GM19043 (cell line): ENCODE data around the gene CNKSR3.

Source experiments
- ATAC-seq: cut with Tn5 transposase; IDR thresholded peaks from one replicate; pipeline ENCODE4 v1.9.1; 2021; ENCODE audit warnings: low read depth; ENCODE audit not compliant: unreplicated experiment

CNKSR3 gene

DNA sequence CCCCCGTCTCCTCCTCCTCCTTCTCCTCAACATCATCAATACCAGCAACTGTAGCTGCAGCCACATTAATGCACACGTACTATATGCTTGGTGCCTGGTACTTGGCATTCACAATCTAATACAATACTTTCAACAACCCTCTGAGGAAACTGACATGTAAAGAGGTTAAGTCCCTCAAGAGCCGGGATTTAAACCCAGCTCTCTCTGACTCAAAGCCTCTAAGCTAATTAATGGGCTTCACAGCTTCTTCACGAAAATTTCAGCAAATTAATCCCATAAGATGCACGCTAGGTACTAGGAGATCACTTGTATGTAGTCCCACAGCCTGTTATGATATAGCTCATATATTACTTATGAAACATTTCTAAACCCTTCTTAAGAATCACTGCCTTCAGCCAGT, 80.8 kb downstream of the CNKSR3 start:
- ATAC-seq, result no peak

DNA sequence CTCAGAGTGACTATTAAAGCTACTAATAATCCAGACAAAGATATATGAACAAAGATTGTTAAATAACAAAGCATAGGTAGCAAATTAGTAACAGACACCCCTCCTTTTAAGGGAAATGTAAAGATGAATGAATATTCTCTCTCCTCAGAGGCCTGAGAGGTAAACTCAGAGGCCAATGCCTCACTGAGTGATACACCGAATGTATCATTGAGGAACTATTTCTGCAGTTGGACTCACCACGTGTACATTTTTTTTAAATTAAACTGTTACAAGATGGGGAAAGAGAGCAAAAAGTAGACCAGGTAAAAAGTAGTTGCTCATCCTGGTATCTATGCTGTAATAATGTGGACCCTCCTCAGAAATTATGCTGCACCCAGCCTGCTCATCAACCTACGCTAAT, 81.6 kb downstream of the CNKSR3 start:
- ATAC-seq, result no peak

DNA sequence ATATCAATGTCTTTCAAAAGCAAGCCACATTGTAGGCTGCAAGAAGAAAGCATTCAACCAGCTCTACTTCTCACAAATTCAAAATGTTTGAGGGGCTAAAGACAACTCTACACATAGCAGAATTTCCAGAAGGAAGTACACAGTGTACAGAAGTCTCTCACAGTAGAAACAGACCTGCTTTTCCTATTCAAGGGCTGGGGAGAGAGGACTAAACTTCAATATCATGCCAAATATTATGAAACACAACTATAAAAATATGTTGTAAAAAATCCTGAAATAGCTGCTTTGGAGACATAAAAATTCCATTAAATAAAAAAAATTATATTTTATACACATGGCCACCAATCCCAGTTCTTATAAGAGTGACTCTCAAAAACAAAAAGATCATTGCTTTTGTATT, 83.0 kb downstream of the CNKSR3 start:
- no peak for ATAC-seq

DNA sequence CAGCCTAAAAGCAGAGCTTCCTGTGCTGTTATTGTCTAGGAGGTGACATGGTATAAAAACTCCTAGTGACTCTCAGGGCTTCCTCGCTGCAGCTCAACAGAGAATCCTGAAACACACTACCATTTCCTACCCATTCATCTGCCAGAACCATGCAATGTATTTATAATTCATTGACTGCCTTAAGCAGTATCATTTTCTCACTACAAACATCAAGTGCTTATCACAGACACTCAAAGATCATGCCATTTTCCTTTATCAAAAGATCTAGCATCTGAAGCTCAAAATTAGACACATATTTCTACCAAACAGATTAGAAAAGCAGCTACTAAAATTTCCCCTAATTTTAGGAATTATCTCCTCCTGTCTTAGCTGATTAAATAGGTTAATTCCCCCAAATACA, 83.5 kb downstream of the CNKSR3 start:
- ATAC-seq, result no peak

DNA sequence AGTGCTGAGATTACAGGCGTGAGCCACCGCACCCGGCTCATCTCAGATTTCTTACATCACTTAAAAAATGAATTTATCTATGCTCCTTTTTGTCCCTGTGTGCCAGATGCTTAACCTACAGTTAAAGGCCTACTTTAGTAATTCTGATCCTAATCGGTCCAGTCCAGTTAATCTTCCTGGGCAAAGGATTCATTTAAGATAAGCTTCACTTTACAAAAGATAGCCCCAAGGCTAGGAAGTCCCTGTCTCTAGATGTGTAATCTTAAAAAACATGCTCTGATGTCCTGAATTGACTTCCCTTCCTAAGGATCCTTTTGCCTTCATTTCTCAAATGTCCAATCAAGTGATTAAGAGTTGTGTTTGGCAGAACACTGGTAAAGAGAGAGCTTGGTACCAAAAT, 85.5 kb downstream of the CNKSR3 start:
- ATAC-seq, result no peak

DNA sequence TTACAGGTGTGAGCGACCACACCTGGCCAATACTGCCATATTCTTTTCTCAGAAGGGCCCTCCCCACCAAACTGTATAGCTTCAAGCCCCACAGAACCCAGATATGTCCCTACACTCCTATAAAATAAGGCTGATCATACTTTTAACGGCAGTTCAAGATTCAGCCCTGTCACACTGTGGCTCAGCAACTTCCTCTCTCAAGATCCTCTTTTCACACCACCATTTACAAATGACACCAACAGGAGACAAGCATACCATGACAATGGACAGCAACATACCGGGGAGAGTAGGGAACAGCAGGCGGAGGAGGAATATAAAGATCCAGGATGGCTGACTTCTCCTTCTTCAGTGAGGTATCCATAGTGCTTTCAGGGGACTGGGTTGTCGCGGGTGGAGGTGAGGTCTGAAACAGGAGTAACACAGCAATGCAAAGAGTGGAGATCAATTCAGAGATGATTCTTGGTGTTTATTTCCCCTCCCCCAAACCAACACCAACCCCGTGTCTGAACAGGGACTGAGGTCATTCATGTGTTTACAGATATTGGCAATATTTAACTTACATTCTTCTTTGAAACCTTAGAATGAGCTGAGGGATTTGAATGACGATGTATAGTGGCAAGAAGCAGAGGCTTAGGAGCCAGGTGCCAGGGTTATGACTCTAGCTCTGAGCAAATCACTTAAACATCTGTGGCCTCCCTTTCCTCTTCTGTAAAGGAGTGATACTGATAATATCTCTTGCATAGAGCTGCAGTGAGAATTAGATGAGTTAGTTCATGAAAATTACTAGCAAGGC, 96.3 kb downstream of the CNKSR3 start:
- peak; percentile 72 for ATAC-seq

DNA sequence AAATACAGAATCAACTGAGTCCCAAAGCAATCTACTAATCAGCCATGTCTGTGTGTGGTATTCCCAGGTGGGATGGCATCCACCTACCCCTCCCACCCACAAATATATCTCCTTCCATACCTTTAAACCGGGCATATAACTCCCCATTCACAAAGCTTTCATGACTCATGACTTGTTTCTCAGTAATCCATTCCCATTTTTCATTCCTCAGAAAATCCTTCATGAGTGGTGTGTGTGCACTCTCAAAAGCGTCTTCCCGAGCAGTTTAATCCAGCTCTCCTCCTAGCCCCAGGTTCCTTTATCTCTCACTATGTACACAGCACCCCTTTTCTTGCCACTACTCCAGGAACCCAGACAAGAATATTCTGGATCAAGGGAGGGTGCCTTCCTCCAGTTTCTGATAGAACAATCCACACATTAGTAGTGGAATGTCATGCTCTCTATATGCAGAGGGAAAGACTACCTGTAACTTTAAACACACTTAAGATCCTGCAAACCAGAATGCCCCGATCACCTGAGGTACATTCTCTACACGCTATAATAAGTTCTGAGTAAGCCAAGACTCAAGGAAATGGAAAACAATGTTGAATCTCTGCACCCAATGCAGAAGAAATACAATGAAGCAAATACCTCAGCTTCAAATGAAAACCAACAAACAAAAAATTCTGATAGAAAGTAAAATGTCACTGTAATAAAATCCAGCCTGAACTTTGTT, 98.2 kb downstream of the CNKSR3 start:
- no peak for ATAC-seq

DNA sequence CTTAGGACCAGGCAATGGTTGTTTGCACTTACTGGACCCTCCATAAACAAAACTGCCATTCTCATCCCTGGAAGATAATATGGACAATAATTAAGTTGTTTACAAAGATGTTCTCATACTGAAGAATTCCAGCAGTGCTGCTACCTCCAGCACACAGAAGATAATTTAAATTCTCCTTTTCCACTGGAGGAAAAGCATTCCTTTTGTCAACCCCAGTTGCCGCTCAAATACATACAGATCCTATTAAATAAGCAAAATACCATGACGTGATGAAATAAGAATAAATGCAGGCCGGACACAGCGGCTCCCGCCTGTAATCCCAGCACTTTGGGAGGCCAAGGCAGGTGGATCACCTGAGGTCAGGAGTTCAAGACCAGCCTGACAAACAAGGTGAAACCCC, 99.4 kb downstream of the CNKSR3 start:
- no peak for ATAC-seq

DNA sequence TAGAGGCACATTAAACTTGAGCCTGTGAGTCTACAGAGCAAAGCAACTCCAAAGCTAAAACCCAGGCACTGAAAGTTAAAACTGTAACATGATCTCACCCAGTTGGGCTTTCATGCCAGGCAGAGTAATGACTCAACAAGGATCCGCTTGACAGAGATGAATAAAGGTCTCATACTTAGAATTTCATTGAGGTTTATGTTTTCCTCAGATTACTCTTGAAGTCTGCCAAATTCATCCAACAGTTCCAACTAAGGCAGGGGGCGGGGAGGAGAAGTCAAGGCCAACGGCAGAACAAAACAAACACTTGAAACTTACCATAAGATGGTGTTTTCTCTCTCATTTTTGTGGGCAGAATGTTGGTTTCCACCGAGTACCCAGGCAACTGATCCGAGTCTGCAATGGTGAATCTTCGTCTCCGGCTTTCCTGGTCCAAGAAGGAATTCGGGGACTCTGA, 99.8 kb downstream of the CNKSR3 start:
- ATAC-seq, result no peak

DNA sequence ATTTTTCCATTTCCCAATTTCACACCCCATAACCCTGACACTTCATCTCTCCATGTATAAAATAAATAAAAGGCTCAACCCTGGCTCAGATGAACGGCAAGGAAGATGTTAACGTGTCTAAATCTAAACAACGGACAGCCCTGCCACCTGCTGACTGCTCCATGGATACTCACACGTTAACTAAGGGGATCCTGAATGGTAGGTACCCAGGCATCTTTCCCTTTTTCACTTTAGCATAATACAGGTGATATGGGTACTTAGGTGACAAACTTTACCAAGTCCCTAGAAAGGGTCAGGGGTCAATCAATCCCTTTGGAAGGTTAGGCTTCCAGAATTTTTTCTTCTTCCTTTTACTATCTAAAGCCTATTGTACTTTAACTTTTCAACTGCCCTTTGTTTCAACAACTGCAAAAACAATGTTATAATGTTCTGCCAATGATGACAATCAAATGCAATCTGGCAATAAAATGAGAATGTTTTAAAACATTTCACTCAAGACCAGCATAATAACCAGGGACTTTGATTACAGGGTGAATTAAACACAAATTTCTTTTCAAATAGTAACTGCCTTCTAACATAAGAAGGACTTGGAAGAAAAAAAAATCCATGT, 101.5 kb downstream of the CNKSR3 start:
- ATAC-seq, result no peak

DNA sequence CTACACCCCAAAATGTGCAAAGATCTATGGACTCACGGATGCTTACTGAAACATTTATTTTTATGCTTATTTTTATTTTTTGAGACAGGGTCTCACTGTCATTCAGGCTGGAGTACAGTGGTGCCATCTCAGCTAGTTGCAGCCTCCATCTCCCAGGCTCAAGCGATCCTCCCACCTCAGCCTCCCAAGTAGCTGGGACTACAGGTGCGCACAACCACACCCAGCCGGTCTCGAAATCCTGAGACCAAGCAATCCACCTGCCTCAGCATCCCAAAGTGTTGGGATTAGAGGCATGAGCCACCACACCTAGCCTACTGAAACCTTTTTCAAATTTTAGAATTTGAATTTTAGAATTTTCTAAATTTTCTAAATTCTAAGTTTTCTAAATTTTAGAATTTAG, 103.0 kb downstream of the CNKSR3 start:
- ATAC-seq, result no peak

DNA sequence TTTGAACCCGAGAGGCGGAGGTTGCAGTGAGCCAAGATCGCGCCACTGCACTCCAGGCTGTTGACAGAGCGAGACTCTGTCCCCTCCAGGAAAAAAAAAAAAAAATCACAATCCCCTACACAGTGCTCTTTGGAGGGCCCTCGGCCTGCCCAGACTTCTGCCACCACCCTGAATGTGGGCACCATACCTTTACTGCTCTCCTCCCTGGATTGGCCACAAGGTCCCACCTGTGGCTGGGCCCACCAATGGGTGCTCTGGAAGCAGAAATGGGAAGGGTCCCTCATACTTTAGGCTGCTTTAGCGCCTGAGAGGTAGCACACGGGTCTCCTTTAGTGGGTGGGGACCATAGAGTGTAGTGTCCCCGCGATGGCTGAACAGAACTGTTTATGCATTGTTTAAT, 103.6 kb downstream of the CNKSR3 start:
- no peak for ATAC-seq

DNA sequence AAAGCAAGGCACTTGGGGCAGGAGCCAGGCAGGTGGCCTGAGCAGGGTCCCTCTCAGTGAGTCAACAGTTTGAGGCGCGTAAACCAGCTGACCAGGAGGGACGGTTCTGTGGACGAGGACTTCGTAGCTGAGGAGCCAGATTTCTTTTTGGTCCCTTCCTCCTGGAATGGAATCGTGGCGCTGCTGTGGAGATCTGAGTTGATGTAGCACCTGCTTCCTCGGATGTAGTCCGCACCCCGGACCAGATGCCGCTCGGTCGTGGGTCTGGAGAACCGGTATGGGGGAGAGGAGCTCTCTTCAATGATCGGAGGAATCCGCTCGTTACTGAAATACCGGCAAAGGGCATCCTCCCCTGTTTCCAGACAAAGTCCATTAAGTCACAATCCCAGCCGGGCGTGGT, 104.2 kb downstream of the CNKSR3 start:
- no peak for ATAC-seq

DNA sequence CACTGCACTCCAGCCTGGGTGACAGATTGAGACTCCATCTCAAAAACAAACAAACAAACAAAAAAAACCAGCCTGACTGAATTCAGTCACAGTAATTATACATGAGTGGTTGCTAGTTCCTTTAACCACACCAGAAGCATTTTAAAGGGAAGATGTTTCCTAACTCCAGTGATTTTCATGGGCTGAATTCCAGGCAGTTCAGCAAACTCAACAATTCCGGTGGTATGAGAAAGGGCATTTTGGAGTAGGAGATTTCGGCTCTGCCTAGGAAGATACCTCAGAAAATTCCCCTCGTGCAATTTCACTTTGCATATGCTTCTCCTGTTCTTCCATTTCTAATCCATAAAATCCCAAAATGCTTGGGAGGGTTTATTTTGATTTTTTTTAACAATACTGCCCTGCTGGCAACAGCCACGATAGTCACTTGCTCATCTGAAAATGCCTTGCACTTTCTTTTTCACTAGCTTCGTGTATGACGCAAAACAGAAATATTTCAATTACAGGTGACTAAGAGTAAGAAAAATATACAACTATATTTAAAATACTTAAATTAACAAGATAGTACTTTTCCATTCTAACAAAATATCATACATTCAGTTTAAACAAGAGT, 105.6 kb downstream of the CNKSR3 start:
- no peak for ATAC-seq

DNA sequence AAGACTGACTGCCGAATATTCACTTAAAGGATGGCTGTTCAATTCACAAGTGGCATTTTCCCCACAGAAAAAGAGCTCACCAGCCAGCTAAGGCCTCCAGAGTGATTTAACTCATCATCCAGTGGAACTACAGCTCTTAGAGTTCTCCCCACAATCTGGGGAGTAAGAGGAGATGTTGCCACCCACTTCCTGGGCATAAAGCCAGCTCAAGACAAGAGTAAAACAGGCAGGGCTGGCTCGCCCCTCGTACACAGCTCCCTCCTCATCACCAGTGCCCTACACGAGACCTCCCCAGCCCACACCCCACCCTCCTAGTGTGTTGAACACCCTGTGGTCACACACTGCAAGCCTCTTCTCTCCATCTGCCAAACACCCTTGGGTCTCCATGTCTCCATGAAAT, 106.7 kb downstream of the CNKSR3 start:
- no peak for ATAC-seq

DNA sequence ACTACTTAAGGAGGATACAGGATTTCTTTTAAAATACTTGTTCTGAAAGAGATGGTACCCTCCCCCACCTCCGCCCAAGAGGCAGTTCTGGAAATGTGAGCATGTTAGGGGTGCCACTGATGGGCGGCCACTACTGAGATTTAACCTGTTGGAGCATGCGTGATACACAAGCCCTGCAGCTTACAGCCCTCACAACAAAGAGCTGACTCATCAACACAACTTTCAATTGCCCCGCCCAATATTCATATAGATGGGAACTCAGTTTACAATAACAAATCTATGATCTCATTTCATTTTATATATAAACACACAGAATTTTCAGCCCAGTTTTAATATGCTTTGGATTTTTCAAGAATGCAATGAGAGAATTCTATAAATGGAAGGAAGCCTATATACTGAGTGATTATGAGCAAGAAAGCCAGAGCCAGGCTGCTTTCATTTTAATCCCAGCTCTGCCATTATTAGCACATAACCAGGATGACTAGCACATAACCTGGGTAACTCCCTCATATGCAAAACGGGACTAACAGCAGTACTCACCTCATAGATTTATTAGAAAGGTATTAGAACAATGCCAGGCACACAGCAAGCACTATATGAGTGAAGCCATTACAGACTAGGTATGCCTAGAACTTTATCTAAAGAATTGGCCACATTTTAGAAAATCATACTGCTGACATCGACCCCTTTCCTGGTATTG, 108.3 kb downstream of the CNKSR3 start:
- no peak for ATAC-seq

DNA sequence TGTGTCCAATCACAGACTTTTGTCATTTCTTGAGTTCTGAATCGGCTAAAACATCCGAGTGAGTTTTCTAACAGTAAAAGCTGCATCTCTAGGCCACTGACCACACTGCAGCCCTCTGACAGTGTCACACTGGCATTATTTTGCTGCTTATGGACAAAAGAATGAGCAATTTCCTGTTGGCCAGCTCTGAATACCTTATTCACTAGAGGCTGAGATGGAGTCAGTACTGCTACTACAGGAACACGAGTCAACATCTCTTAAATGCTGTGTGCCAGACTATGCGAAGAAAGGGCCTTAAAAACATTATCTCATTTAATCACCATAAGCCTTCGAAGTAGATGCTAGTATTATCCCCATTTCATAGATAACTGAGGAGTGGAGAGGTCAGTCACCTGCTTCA, 111.4 kb downstream of the CNKSR3 start:
- ATAC-seq, result no peak

DNA sequence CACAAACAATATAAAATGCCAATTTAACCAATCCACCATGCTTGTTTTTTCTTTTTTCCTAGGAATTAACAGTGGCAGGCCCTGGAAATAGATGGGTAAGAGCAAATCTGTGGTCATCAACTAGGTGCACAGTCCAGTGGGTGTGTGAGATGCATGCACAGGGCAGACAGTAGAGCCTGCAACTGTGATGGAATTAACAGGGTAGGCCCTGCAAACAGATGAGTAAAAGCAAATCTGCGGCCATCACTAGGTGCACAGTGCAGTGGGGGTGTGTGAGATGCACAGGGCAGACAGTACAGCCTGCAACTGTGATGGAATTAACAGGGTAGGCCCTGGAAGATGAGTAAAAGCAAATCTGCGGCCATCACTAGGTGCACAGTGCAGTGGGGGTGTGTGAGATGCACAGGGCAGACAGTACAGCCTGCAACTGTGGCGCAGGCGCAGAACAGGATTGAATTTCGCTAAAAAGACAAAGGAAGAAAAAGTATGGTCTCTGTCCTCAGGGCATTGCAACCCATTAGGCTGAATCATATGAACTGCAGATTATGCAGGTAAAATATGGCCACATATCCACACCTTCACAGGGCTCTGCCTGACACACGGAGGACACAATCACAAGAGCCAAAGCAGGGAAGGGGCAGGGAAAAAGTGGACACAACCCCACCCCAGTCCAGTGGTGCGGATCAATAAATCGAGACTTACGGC, 112.8 kb downstream of the CNKSR3 start:
- ATAC-seq, result no peak

DNA sequence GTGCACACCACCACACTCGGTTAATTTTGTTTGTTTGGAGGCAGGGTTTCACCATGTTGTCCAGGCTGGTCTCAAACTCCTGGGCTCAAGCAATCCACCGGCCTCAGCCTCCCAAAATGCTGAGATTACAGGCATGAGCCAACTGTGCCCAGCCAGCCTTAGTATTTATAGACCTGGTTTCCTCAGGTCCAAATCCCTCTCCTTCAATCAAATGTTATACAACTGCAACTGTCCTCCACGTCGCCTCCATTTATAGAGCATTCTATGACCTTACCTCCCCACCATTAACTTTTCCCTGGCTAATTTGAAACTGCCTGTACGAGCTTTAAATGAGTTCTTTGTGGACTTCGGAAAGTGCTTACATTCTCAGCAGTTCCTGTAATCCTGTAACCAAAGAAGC, 114.6 kb downstream of the CNKSR3 start:
- no peak for ATAC-seq

DNA sequence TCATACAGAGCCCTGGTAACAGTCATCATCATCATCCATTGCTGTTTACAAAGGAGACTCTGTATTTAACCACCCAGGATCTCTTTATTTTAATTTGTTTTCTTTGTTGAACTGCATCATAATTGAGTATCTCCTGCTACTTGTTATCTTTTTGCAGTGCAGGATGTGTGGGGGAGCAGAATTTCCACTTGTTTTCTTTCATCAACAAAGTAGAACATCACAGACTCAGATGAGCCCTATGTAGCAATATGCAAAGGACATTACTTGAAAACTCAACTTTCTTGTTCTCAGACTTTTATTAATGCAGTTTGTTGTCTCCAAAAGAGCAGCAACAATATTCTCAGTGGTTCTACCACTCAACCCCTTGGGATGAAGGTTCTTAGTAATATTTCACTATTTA, 115.2 kb downstream of the CNKSR3 start:
- no peak for ATAC-seq
